BLaER1 treated with 17β-estradiol and CSF1 and Interleukin-3, amounts not matched to agents 10 nM and 100 nM (cell line): Measurements from ENCODE around the gene ARCN1.

Experiments used
- H3K27ac ChIP-seq, 11 experiments: shearing (Covaris generic); formaldehyde crosslinking; 2 replicates each; pipeline ENCODE4 v1.8.1; 2022
- H3K27me3 ChIP-seq, 11 experiments: shearing (Covaris generic); formaldehyde crosslinking; 2 replicates each; pipeline ENCODE4 v1.8.1; 2022
- H3K36me3 ChIP-seq, 11 experiments: shearing (Covaris generic); formaldehyde crosslinking; 2 replicates each; pipeline ENCODE4 v1.8.1; 2022
- H3K4me1 ChIP-seq, 10 experiments: shearing (Covaris generic); formaldehyde crosslinking; 2 replicates each; pipeline ENCODE4 v1.8.1; 2022
- H3K4me2 ChIP-seq, 11 experiments: shearing (Covaris generic); formaldehyde crosslinking; 2 replicates each; pipeline ENCODE4 v1.8.1; 2022
- H3K4me3 ChIP-seq, 10 experiments: shearing (Covaris generic); formaldehyde crosslinking; 2 replicates each; pipeline ENCODE4 v1.8.1; 2022
- H3K9ac ChIP-seq, 11 experiments: shearing (Covaris generic); formaldehyde crosslinking; 2 replicates each; pipeline ENCODE4 v1.8.1; 2022
- H3K9me3 ChIP-seq, 11 experiments: shearing (Covaris generic); formaldehyde crosslinking; replicated peaks in 1 of 11; 2 replicates each; pipeline ENCODE4 v1.8.1; 2022
- H4K20me1 ChIP-seq, 11 experiments: shearing (Covaris generic); formaldehyde crosslinking; 2 replicates each; pipeline ENCODE4 v1.8.1; 2022
- Cebpa-rat ChIP-seq, 11 experiments: shearing (Covaris generic); IDR thresholded peaks; 2 replicates each; pipeline ENCODE4 v1.8.1; 2022

Gene ARCN1

DNA sequence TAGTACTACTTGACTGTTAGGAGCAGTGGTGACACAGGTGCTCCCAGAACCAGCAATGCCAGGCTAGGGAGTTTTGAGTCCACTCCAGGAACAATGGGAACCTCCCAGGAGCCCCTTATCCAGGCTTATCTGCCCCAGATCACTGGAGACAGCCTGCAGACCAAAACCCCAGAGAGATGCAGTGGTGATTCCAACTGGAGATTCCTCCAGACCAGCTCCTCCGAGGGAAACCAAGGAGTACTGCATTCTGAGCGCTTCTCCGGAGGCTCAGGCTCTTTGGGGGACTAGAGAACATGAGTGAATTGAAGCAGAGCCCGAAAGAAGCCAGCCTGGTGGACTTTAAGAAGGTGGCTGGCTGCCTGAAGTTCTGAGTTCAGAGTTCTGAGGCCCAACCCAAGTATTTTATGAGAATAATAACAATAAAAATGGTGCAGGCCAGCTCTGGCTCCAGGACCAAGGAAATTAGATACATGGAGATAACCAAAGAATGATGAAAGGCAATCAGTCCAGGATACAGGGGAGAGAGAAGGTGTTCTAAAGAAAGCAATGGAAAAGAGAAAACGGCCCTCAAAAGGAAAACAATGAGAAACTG lies 42.5 kb upstream of the ARCN1 start:
- Histone ChIP-seq H3K9ac (peak overlapping the region in 8 of 11 experiments; percentile 71 to 94 (median 84); a peak in 14 of 22 replicates), H3K27me3 (peaks cover 0 to 23% (median 0%) of the 10 kb centered on the region in 11 experiments; a peak in 4 of 22 replicates), H4K20me1 (peaks cover 0 to 8% (median 5%) of the 10 kb centered on the region in 11 experiments; a peak in 8 of 22 replicates), H3K4me1 (peaks cover 29 to 69% (median 51%) of the 10 kb centered on the region in 10 experiments), H3K4me3 (peak overlapping the region; percentile 67 to 88 (median 77); a peak in 19 of 20 replicates), H3K36me3 (peaks cover 0 to 18% (median 8%) of the 10 kb centered on the region in 11 experiments; a peak in 11 of 22 replicates), H3K9me3 (no peaks in the 10 kb centered on the region), H3K27ac (peak overlapping the region in 3 of 11 experiments; percentile 75 to 87 (median 82); a peak in 5 of 22 replicates), H3K4me2 (peak overlapping the region; percentile 81 to 99 (median 94))
- TF ChIP-seq Cebpa-rat (IDR thresholded peaks at IDR 0.05), result no peak

DNA sequence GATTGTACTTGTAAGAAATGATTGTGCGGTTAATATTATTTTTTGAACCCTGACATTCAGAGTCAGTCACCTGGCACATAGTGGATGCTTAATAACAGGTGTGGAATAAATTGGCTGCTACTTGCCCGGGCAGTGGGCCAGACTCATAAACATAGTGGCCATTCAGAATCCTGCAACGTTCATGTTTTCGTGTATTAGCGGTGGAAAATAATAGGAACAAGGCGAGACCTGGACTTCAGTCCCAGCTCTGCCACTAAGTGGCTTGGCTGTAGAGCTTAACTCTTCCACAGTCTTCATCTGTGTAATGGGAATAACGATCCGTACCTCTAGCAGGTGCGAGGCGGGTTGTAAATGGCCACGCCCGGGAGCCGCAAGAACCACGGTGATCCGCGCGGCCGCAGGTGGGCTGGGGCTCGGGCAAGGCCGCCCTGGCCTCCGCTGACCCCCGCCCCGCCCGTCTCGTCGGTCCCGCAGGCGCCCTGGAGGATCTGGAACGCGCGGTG lies 42.0 kb upstream of the ARCN1 start:
- Histone ChIP-seq H3K36me3 (peaks cover 0 to 21% (median 8%) of the 10 kb centered on the region in 11 experiments; a peak in 11 of 22 replicates), H3K4me2 (peak overlapping the region; percentile 81 to 99 (median 94)), H3K9me3 (no peaks in the 10 kb centered on the region), H4K20me1 (peaks cover 0 to 3% (median 0%) of the 10 kb centered on the region in 11 experiments; a peak in 6 of 22 replicates), H3K9ac (peak overlapping the region; percentile 71 to 94 (median 80)), H3K27ac (peak overlapping the region; percentile 17 to 87 (median 76); a peak in 20 of 22 replicates), H3K4me1 (peaks cover 23 to 63% (median 45%) of the 10 kb centered on the region in 10 experiments), H3K4me3 (peak overlapping the region; percentile 67 to 88 (median 77)), H3K27me3 (peaks cover 0 to 23% (median 0%) of the 10 kb centered on the region in 11 experiments; a peak in 4 of 22 replicates)
- TF ChIP-seq Cebpa-rat (IDR thresholded peaks at IDR 0.05), result no peak

DNA sequence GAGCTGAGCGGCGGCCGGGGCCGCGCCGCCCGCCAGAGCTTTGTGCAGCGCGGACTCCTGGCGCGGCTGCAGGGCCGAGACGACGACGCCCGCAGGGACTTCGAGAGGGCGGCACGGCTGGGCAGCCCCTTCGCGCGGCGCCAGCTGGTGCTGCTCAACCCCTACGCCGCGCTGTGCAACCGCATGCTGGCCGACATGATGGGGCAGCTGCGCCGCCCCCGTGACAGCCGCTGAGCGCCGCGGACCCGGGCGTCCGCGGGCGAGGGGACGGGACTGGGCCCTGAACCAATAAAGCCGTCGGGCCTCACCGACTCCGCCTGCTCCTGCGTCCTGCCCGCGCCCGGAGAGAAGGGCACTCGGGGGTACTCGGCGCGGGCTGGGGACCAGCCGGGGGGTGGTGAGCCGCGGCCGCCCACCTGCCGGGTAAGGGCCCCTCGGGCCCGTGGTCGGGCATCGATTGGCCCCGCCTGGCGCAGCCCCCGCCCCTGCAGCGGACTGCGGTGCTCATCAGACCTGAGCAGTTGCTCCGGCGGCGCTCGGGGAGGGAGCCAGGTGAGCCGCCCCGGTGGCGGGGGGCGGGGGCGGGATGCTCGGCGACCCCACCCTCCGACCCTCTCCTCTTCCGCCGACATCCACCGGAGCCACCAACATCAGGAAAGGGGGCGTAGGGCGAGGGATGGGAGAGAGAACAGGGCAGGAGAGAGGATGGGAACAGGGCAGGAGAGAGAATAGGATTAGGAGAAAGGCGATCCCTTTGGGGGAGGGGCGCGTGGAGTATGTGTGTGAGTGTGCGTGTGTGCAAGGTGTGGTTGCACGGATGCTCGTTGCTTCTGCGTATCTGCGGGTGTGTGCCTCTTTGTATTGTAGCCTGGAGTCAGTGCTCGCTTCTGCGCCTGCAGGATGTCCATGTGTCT lies 41.3 kb upstream of the ARCN1 start, which contains the start of gene TMEM25:
TMEM25 (plus strand) TSS at position 510 of the 914 bp plus-strand sequence. CDS start 610 bp downstream, outside the sequence.
- Histone ChIP-seq H3K9ac (peak within 1 kb of the TSS; percentile 71 to 94 (median 80)), H4K20me1 (no peaks in the 10 kb centered on the region), H3K27me3 (peaks cover 0 to 23% (median 0%) of the 10 kb centered on the region in 11 experiments; a peak in 4 of 22 replicates), H3K4me3 (peak within 1 kb of the TSS; percentile 67 to 88 (median 77)), H3K36me3 (peaks cover 0 to 21% (median 8%) of the 10 kb centered on the region in 11 experiments; a peak in 10 of 22 replicates), H3K27ac (peak within 1 kb of the TSS; percentile 17 to 87 (median 76); a peak in 21 of 22 replicates), H3K9me3 (no peaks in the 10 kb centered on the region), H3K4me1 (peaks cover 16 to 56% (median 38%) of the 10 kb centered on the region in 10 experiments), H3K4me2 (peak within 1 kb of the TSS; percentile 81 to 99 (median 94))
- no peak for TF ChIP-seq Cebpa-rat (IDR thresholded peaks at IDR 0.05)

DNA sequence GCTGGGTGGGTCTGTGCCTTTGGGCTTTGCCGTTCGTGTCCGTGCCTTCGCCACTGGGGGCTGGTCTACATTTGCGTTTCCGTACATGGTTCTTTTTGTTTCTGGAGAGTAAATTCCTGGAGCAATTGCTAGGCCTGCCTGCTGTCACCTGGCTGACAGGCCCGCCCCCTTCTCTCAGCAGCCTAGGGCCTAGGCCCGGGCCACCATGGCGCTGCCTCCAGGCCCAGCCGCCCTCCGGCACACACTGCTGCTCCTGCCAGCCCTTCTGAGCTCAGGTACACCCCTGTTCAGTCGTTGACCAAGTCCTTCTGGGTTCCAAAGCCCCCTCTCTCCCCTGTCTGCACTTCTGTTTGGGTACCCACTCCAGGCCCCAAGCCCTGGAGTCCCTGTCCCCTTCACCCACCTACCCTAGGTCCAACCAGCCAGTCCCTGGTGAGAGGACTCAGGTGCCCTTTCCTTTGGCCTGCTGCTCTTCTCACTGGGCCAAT lies 40.6 kb upstream of the ARCN1 start:
- Histone ChIP-seq H3K4me3 (peak overlapping the region; percentile 67 to 88 (median 77)), H3K36me3 (peaks cover 0 to 21% (median 7%) of the 10 kb centered on the region in 11 experiments; a peak in 10 of 22 replicates), H3K9me3 (no peaks in the 10 kb centered on the region), H3K9ac (peak overlapping the region in 10 of 11 experiments; percentile 76 to 94 (median 82); a peak in 17 of 22 replicates), H3K27me3 (peaks cover 0 to 23% (median 0%) of the 10 kb centered on the region in 11 experiments; a peak in 4 of 22 replicates), H3K4me1 (peaks cover 12 to 49% (median 35%) of the 10 kb centered on the region in 10 experiments), H3K27ac (peak overlapping the region in 6 of 11 experiments; percentile 23 to 87 (median 80); a peak in 7 of 22 replicates), H3K4me2 (peak overlapping the region; percentile 81 to 99 (median 94)), H4K20me1 (no peaks in the 10 kb centered on the region)
- TF ChIP-seq Cebpa-rat (IDR thresholded peaks at IDR 0.05), result no peak

DNA sequence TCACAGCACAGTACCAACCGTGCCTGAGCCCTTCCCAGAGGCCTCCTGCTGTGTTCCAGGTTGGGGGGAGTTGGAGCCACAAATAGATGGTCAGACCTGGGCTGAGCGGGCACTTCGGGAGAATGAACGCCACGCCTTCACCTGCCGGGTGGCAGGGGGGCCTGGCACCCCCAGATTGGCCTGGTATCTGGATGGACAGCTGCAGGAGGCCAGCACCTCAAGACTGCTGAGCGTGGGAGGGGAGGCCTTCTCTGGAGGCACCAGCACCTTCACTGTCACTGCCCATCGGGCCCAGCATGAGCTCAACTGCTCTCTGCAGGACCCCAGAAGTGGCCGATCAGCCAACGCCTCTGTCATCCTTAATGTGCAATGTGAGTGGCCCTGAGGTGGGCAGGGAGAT lies 40.1 kb upstream of the ARCN1 start:
- TF ChIP-seq Cebpa-rat (IDR thresholded peaks at IDR 0.05), result no peak
- no peaks in the 10 kb centered on the region for H3K9me3 ChIP-seq
- peak overlapping the region in 9 of 11 experiments; percentile 89 to 99 (median 94); a peak in 13 of 22 replicates for H3K4me2 ChIP-seq
- H4K20me1 ChIP-seq, result no peaks in the 10 kb centered on the region
- peaks cover 0 to 21% (median 5%) of the 10 kb centered on the region in 11 experiments; a peak in 10 of 22 replicates for H3K36me3 ChIP-seq
- H3K27ac ChIP-seq, result peak overlapping the region in 2 of 11 experiments; percentile 23 to 82; a peak in 2 of 22 replicates
- H3K4me3 ChIP-seq, result peak overlapping the region in 4 of 10 experiments; percentile 69 to 81 (median 76); a peak in 5 of 20 replicates
- peaks cover 0 to 23% (median 0%) of the 10 kb centered on the region in 11 experiments; a peak in 4 of 22 replicates for H3K27me3 ChIP-seq
- H3K9ac ChIP-seq, result peak overlapping the region in 5 of 11 experiments; percentile 79 to 94 (median 86); a peak in 6 of 22 replicates
- H3K4me1 ChIP-seq, result peaks cover 12 to 45% (median 32%) of the 10 kb centered on the region in 10 experiments

DNA sequence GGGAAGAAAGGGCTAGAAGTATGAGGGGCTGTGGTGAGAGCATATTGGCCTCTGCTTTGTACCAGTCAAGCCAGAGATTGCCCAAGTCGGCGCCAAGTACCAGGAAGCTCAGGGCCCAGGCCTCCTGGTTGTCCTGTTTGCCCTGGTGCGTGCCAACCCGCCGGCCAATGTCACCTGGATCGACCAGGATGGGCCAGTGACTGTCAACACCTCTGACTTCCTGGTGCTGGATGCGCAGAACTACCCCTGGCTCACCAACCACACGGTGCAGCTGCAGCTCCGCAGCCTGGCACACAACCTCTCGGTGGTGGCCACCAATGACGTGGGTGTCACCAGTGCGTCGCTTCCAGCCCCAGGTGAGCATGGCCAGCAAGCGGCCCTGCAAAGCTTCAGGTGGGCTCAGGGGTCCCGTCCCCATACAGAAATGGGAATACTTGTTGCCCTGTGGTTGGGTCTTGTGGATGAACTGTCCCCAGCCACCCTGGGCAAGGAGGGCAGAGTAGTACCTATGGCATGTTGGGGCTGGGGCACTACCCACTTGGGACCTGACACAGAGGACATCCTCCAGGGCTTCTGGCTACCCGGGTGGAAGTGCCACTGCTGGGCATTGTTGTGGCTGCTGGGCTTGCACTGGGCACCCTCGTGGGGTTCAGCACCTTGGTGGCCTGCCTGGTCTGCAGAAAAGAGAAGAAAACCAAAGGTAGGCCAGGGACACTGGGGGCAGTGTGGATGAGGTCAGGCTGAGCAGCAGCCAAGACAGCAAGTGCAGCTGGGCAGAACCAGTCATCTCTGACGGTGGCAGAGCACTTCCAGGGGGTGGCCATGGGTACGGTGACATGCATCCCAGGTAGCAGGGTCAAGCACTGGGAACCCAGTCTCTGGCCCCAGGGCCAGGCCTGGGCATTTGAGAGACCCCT lies 39.1 kb upstream of the ARCN1 start:
- Histone ChIP-seq H3K4me3 (no peak overlapping the region), H3K27ac (no peak overlapping the region), H3K4me2 (no peak overlapping the region), H3K9ac (no peak overlapping the region), H3K36me3 (peaks cover 0 to 13% (median 0%) of the 10 kb centered on the region in 11 experiments; a peak in 5 of 22 replicates), H3K4me1 (peaks cover 12 to 38% (median 31%) of the 10 kb centered on the region in 10 experiments), H3K27me3 (peaks cover 0 to 23% (median 0%) of the 10 kb centered on the region in 11 experiments; a peak in 4 of 22 replicates), H4K20me1 (no peaks in the 10 kb centered on the region), H3K9me3 (no peaks in the 10 kb centered on the region)
- TF ChIP-seq Cebpa-rat (IDR thresholded peaks at IDR 0.05), result no peak
